ENCODE measurements around the gene C1QTNF12.
A peak's percentile ranks its signal among the peaks of the same experiment; 100 is the strongest.

C1QTNF12 gene

GRCh38 chr1:1246577-1247340, at the start of gene C1QTNF12:
TSS of gene C1QTNF12 (minus strand) at chr1:1246722. CDS start at chr1:1246690, 32 bp downstream.
- DNase-seq, result no peak

- no peak for DNase-seq
Measured at GRCh38 chr1:1295154-1295923, 48.8 kb upstream of the C1QTNF12 start.

- DNase-seq, result no peak
Measured at GRCh38 chr1:1294250-1294890, 47.8 kb upstream of the C1QTNF12 start.

- no peak for DNase-seq
Measured at GRCh38 chr1:1293263-1294249, 47.0 kb upstream of the C1QTNF12 start.

GRCh38 chr1:1292851-1293250, 46.3 kb upstream of the C1QTNF12 start:
- no peak for DNase-seq

- DNase-seq, result no peak
Measured at GRCh38 chr1:1292442-1292779, 45.9 kb upstream of the C1QTNF12 start.

- DNase-seq, result peak; percentile 30
Measured at GRCh38 chr1:1291548-1292441, 45.3 kb upstream of the C1QTNF12 start.

GRCh38 chr1:1291023-1291528, 44.6 kb upstream of the C1QTNF12 start:
- DNase-seq, result no peak

- peak; percentile 26 for DNase-seq
Measured at GRCh38 chr1:1290238-1290731, 43.8 kb upstream of the C1QTNF12 start.

- DNase-seq, result no peak
Measured at GRCh38 chr1:1287288-1288110, 41.0 kb upstream of the C1QTNF12 start.

- DNase-seq, result no peak
Measured at GRCh38 chr1:1286313-1287261, 40.1 kb upstream of the C1QTNF12 start.

- DNase-seq, result no peak
Measured at GRCh38 chr1:1285611-1286311, 39.2 kb upstream of the C1QTNF12 start.

- DNase-seq, result no peak
Measured at GRCh38 chr1:1285102-1285571, 38.6 kb upstream of the C1QTNF12 start.

- DNase-seq, result no peak
Measured at GRCh38 chr1:1284221-1285101, 37.9 kb upstream of the C1QTNF12 start.

GRCh38 chr1:1283821-1284220, 37.3 kb upstream of the C1QTNF12 start:
- no peak for DNase-seq

GRCh38 chr1:1282998-1283397, 36.5 kb upstream of the C1QTNF12 start:
- DNase-seq, result no peak

Measured in NCI-H1694 treated with DMSO at 0.1 percent for 48 hours (cell line).